Neutrophil (primary cell): ENCODE measurements around the gene TEX2.

Source experiments
- H3K27ac ChIP-seq: fragments of 200-600 bp; sonication (generic); 2 replicates; pipeline ENCODE4 v1.5.1; 2016; ENCODE audit warnings: mild to moderate bottlenecking, moderate library complexity
- H3K27me3 ChIP-seq: fragments of 200-600 bp; sonication (generic); 2 replicates; pipeline ENCODE4 v1.6.0; 2016; ENCODE audit warnings: mild to moderate bottlenecking
- H3K36me3 ChIP-seq: fragments of 200-600 bp; sonication (generic); 2 replicates; pipeline ENCODE4 v1.5.1; 2017
- H3K4me1 ChIP-seq, 2 experiments: fragments of 200-600 bp in 1 of 2; sonication (generic) in 1 of 2; 1 replicate in 1 of 2; 2 replicates in 1 of 2; pipeline versions ENCODE4 v1.5.1 to v1.6.1; 2013 to 2016; ENCODE audit warnings: low read depth in 1 of 2, low read length in 1 of 2, mild to moderate bottlenecking in 1 of 2, moderate library complexity in 1 of 2; ENCODE audit not compliant: control insufficient read depth in 1 of 2, insufficient read depth in 1 of 2
- H3K4me3 ChIP-seq, 2 experiments: fragments of 200-600 bp in 1 of 2; sonication (generic) in 1 of 2; 1 replicate in 1 of 2; 2 replicates in 1 of 2; pipeline ENCODE4 v1.5.1; 2013 to 2016; ENCODE audit warnings: low read depth in 1 of 2, low read length in 1 of 2, mild to moderate bottlenecking in 1 of 2, moderate library complexity in 1 of 2
- H3K9me3 ChIP-seq: fragments of 200-600 bp; sonication (generic); 2 replicates; pipeline ENCODE4 v1.5.1; 2016
- TF ChIP-seq, protein P1 (sequence below): fragments of 200-600 bp; sonication (generic); IDR thresholded peaks from 2 replicates; pipeline ENCODE4 v1.5.1; 2016; ENCODE audit warnings: antibody characterized with exemption

Gene TEX2

DNA sequence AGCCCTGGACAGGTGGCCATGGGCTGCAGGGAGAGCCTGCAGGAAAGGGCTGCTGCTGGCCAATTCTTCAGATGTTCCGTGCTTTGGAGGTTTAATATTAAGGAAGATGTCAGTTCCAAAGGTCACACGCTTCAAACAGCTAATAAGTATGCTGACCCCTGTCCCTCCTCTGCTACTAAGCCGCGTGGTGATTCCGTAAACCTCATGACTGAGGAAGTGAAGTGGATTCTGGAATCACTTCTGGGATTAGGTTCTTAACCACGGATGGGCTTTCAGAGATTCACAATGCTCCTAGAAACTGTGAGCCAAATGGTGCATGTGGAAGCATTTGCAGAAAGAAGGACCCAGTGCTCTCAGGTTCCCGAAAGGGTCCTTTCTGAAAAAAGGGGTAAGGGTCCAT is 104.7 kb downstream of the TEX2 start:
- Histone ChIP-seq H3K9me3 (no peaks in the 10 kb centered on the region), H3K4me3 (no peak overlapping the region), H3K27me3 (no peaks in the 10 kb centered on the region), H3K27ac (no peak overlapping the region), H3K4me1 (no peaks in the 10 kb centered on the region), H3K36me3 (peaks cover 72% of the 10 kb centered on the region)
- TF ChIP-seq, protein P1, sequence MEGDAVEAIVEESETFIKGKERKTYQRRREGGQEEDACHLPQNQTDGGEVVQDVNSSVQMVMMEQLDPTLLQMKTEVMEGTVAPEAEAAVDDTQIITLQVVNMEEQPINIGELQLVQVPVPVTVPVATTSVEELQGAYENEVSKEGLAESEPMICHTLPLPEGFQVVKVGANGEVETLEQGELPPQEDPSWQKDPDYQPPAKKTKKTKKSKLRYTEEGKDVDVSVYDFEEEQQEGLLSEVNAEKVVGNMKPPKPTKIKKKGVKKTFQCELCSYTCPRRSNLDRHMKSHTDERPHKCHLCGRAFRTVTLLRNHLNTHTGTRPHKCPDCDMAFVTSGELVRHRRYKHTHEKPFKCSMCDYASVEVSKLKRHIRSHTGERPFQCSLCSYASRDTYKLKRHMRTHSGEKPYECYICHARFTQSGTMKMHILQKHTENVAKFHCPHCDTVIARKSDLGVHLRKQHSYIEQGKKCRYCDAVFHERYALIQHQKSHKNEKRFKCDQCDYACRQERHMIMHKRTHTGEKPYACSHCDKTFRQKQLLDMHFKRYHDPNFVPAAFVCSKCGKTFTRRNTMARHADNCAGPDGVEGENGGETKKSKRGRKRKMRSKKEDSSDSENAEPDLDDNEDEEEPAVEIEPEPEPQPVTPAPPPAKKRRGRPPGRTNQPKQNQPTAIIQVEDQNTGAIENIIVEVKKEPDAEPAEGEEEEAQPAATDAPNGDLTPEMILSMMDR, result no peak

GRCh38 chr17:64157669-64158180 is 105.3 kb downstream of the TEX2 start:
- TF ChIP-seq, protein P1, result no peak
- no peaks in the 10 kb centered on the region for H3K4me1 ChIP-seq
- no peaks in the 10 kb centered on the region for H3K9me3 ChIP-seq
- no peak overlapping the region for H3K27ac ChIP-seq
- no peaks in the 10 kb centered on the region for H3K27me3 ChIP-seq
- H3K4me3 ChIP-seq, result no peak overlapping the region
- H3K36me3 ChIP-seq, result peaks cover 72% of the 10 kb centered on the region

DNA sequence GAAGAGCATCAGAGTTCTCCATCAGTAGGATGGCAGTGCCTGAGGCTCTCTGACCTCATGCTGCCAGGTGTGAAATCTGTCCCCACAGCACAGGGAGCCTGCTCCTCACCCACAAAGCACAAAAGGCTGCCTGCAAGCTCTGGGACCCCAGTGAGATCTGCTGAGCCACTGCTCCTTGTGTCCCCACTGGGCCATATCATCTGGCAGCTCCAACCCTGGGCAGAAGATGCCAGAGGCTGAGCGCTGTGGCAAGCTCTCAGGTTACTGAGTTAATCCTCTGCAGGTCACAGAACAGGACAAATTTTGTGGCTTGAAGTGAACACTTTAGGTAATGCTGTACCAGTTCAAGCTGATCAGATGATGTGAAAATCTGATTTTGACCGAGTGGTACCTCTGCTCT is 106.4 kb downstream of the TEX2 start:
- TF ChIP-seq, protein P1, result no peak
- H3K9me3 ChIP-seq, result no peaks in the 10 kb centered on the region
- no peaks in the 10 kb centered on the region for H3K27me3 ChIP-seq
- peaks cover 74% of the 10 kb centered on the region for H3K36me3 ChIP-seq
- no peaks in the 10 kb centered on the region for H3K4me1 ChIP-seq
- H3K27ac ChIP-seq, result no peak overlapping the region
- no peak overlapping the region for H3K4me3 ChIP-seq

- TF ChIP-seq, protein P1, result no peak
- Histone ChIP-seq H3K36me3 (peaks cover 73% of the 10 kb centered on the region), H3K27me3 (no peaks in the 10 kb centered on the region), H3K9me3 (no peaks in the 10 kb centered on the region), H3K27ac (no peak overlapping the region), H3K4me3 (no peak overlapping the region), H3K4me1 (no peaks in the 10 kb centered on the region)
These were observed 107.1 kb downstream of the TEX2 start for GRCh38 chr17:64155751-64156544.

- Histone ChIP-seq H3K27me3 (no peaks in the 10 kb centered on the region), H3K36me3 (peaks cover 66% of the 10 kb centered on the region), H3K9me3 (no peaks in the 10 kb centered on the region), H3K4me3 (no peak overlapping the region), H3K27ac (no peak overlapping the region), H3K4me1 (peaks cover 4 to 7% of the 10 kb centered on the region in 2 experiments)
- TF ChIP-seq, protein P1, result no peak
These were observed 107.9 kb downstream of the TEX2 start for GRCh38 chr17:64155129-64155528.
